ENCODE data around the gene OPN1MW2.
"Not testable (repeated sequence)": the region's sequence is repeated elsewhere in the genome, so short reads cannot be mapped to it uniquely, and the experiment has no call there.

DNA sequence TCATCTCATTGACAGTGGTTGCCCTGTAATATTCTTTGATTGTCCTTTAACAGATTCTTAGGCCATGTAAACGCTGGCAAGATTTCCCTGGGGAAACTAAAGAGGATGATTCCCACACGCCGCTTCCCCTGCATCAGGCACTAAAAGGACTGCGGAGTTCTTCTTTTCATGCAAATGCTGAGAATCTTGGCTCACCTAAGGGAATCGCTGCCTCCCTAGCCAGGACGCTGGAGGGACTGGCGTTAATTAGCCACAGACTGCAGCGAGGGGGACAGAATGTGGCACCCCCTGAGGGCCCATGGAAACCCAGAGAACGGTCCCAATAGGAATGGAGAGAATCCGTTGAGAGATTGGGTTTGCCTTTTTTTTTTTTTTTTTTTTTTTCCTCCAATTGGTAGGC, 45.2 kb upstream of the OPN1MW2 start:
- not testable (repeated sequence) for TF ChIP-seq EP300, POLR2A, POLR2AphosphoS5 (IDR thresholded peaks at IDR 0.05)
- TF ChIP-seq, protein P1, sequence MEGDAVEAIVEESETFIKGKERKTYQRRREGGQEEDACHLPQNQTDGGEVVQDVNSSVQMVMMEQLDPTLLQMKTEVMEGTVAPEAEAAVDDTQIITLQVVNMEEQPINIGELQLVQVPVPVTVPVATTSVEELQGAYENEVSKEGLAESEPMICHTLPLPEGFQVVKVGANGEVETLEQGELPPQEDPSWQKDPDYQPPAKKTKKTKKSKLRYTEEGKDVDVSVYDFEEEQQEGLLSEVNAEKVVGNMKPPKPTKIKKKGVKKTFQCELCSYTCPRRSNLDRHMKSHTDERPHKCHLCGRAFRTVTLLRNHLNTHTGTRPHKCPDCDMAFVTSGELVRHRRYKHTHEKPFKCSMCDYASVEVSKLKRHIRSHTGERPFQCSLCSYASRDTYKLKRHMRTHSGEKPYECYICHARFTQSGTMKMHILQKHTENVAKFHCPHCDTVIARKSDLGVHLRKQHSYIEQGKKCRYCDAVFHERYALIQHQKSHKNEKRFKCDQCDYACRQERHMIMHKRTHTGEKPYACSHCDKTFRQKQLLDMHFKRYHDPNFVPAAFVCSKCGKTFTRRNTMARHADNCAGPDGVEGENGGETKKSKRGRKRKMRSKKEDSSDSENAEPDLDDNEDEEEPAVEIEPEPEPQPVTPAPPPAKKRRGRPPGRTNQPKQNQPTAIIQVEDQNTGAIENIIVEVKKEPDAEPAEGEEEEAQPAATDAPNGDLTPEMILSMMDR (IDR thresholded peaks at IDR 0.05) = not testable (repeated sequence)

Data from sigmoid colon (tissue), 4 donors.